ENCODE results near the gene ANGPTL2. TPM values are rescaled to one million over a fixed set of nuclear protein-coding genes. Genes with fewer than 3 reads are reported as not detected.

ANGPTL2 gene
- total and polyA plus RNA-seq, 9 of the 15 experiments (the other 6 are each of a cell fraction or from before 2014, with no cell fraction given), result not detected

- Histone ChIP-seq H3K27me3 (ENCODE audit: control insufficient read depth in 2 of 2, insufficient read depth in 2 of 2, low read length in 2 of 2) (peaks cover 14 to 46% of the 10 kb centered on the region in 2 experiments), H3K9me1 (ENCODE audit: control insufficient read depth, insufficient read depth, low read length) (no peaks in the 10 kb centered on the region), H3K4me1 (replicated peaks in 1 of 2; ENCODE audit: control insufficient read depth in 2 of 2, insufficient read depth in 2 of 2, low read length in 2 of 2) (no peaks in the 10 kb centered on the region), H3K27ac (ENCODE audit: extremely low read depth, low read depth, low read length) (no peak overlapping the region), H3K36me3 (ENCODE audit: control insufficient read depth, insufficient read depth, low read length) (no peaks in the 10 kb centered on the region), H4K20me1 (replicated peaks; ENCODE audit: control insufficient read depth, insufficient read depth, low read length) (no peaks in the 10 kb centered on the region; the same call in 1 of the 2 replicates), H2AFZ (ENCODE audit: low read depth, low read length) (no peak overlapping the region), H3K79me2 (ENCODE audit: control insufficient read depth, insufficient read depth, low read length) (no peaks in the 10 kb centered on the region), H3K4me2 (ENCODE audit: insufficient read depth, low read length) (no peak overlapping the region), H3K4me3 (no peak overlapping the region), H3K9me3 (replicated peaks; ENCODE audit: control insufficient read depth, insufficient read depth, low read depth, low read length) (no peaks in the 10 kb centered on the region), H3K9ac (ENCODE audit: insufficient read depth in 1 of 2, low read depth in 2 of 2, low read length in 2 of 2) (no peak overlapping the region)
- FAIRE-seq, result no peak
- intact Hi-C loops (cut with micrococcal nuclease) (no loop called here), in situ Hi-C loops (cut with MboI) (no loop called here)
- BruUV-seq (replicated peaks), result no TSS peak
- TF ChIP-seq, protein P1, sequence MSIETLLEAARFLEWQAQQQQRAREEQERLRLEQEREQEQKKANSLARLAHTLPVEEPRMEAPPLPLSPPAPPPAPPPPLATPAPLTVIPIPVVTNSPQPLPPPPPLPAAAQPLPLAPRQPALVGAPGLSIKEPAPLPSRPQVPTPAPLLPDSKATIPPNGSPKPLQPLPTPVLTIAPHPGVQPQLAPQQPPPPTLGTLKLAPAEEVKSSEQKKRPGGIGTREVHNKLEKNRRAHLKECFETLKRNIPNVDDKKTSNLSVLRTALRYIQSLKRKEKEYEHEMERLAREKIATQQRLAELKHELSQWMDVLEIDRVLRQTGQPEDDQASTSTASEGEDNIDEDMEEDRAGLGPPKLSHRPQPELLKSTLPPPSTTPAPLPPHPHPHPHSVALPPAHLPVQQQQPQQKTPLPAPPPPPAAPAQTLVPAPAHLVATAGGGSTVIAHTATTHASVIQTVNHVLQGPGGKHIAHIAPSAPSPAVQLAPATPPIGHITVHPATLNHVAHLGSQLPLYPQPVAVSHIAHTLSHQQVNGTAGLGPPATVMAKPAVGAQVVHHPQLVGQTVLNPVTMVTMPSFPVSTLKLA (conservative IDR thresholded peaks at IDR 0.05), result no peak
- TF ChIP-seq ESRRA (IDR thresholded peaks at IDR 0.05; ENCODE audit: borderline replicate concordance, low read depth), result no peak
- TF ChIP-seq KDM5B (IDR thresholded peaks at IDR 0.05; ENCODE audit: insufficient replicate concordance, low read depth, low read length), result no peak
- ChIA-PET POLR2A (interaction anchor here (1.1 kb wide), 1 partner anchor 12 kb away, joined by 3 read pairs; no protein-coding TSS in a partner anchor), CTCF (ENCODE audit: low intra/inter-chr PET ratio) (no interaction called here)
- WGBS (ENCODE audit: insufficient coverage, low coverage, missing lambda C conversion rate), result 0% methylated on average over 5 of the region's 5 CpGs
- ATAC-seq, result no peak
- DNase-seq (ENCODE audit: extremely low read depth in 1 of 4, low spot score in 3 of 4), result no peak
These were observed 25.6 kb upstream of the ANGPTL2 start for GRCh38 chr9:127148014-127148413.

DNA sequence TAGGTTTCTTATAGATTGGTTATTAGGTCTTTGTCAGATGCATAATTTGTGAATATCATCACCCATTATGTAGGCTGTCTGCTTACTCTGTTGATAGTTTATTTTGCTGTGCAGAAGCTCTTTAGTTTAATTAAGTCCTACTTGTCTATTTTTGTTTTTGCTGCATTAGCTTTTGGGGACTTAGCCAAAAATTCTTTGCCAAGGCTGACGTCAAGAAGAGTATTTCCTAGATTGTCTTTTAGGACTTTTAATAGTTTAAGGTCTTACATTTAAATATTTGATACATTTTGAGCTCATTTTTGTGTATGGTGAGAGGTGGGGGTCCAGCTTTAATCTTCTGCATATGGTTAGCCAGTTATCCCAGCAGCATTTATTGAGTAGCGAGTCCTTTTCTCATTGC is 24.8 kb upstream of the ANGPTL2 start:
- intact Hi-C loops (cut with micrococcal nuclease), result no loop called here
- Histone ChIP-seq H3K9ac (ENCODE audit: insufficient read depth in 1 of 2, low read depth in 2 of 2, low read length in 2 of 2) (no peak overlapping the region), H3K36me3 (ENCODE audit: control insufficient read depth, insufficient read depth, low read length) (no peaks in the 10 kb centered on the region), H4K20me1 (replicated peaks; ENCODE audit: control insufficient read depth, insufficient read depth, low read length) (no peaks in the 10 kb centered on the region; the same call in 1 of the 2 replicates), H3K27me3 (ENCODE audit: control insufficient read depth in 2 of 2, insufficient read depth in 2 of 2, low read length in 2 of 2) (peaks cover 12 to 49% of the 10 kb centered on the region in 2 experiments), H3K27ac (ENCODE audit: extremely low read depth, low read depth, low read length) (no peak overlapping the region), H3K9me3 (replicated peaks; ENCODE audit: control insufficient read depth, insufficient read depth, low read depth, low read length) (no peaks in the 10 kb centered on the region), H3K4me3 (no peak overlapping the region), H3K4me1 (replicated peaks in 1 of 2; ENCODE audit: control insufficient read depth in 2 of 2, insufficient read depth in 2 of 2, low read length in 2 of 2) (no peaks in the 10 kb centered on the region), H3K79me2 (ENCODE audit: control insufficient read depth, insufficient read depth, low read length) (no peaks in the 10 kb centered on the region), H3K9me1 (ENCODE audit: control insufficient read depth, insufficient read depth, low read length) (no peaks in the 10 kb centered on the region), H3K4me2 (ENCODE audit: insufficient read depth, low read length) (no peak overlapping the region), H2AFZ (ENCODE audit: low read depth, low read length) (no peak overlapping the region)
- in situ Hi-C loops (cut with MboI), result no loop called here
- BruUV-seq (replicated peaks), result no TSS peak
- ChIA-PET POLR2A (interaction anchor here (1.1 to 1.3 kb wide), 3 partner anchors 9 to 17 kb away, joined by 3 to 4 read pairs (median 3); no protein-coding TSS in a partner anchor), CTCF (ENCODE audit: low intra/inter-chr PET ratio) (no interaction called here)
- DNase-seq (ENCODE audit: extremely low read depth in 1 of 4, low spot score in 3 of 4) (no peak), FAIRE-seq (no peak), ATAC-seq (no peak)
- WGBS (ENCODE audit: insufficient coverage, low coverage, missing lambda C conversion rate), result 3% methylated on average over 2 of the region's 2 CpGs
- TF ChIP-seq GTF2F1 (IDR thresholded peaks at IDR 0.05; ENCODE audit: low read depth, low read length), result no peak
- no peak for TF ChIP-seq ZNF785 (CRISPR knock-in tag; IDR thresholded peaks at IDR 0.05)
- TF ChIP-seq SMARCE1 (IDR thresholded peaks at IDR 0.05), result no peak
- no peak for TF ChIP-seq HNRNPK (IDR thresholded peaks at IDR 0.05; ENCODE audit: low read depth, low read length, poor library complexity, severe bottlenecking)
- TF ChIP-seq UBTF (IDR thresholded peaks at IDR 0.05; ENCODE audit: borderline replicate concordance in 1 of 2, low read depth in 2 of 2, low read length in 2 of 2), result no peak
- no peak for TF ChIP-seq MLLT1 (IDR thresholded peaks at IDR 0.05)
- no peak for TF ChIP-seq EZH2 (IDR thresholded peaks at IDR 0.05; ENCODE audit: borderline replicate concordance, low read depth, low read length)

Data from K562 (cell line).